Upper lobe of left lung (tissue), 6 donors: Measurements from ENCODE around the gene HSPA1L. TPM values are rescaled to one million over a fixed set of nuclear protein-coding genes. Genes with fewer than 3 reads are reported as not detected.

Experiments used
- ATAC-seq, 2 donors: fragments of 200-7000 bp; cut with Tn5 transposase; one replicate each; pipeline ENCODE4 v1.9.1; 2022; ENCODE audit warnings: mild to moderate bottlenecking in 2 of 2, moderate library complexity in 2 of 2; ENCODE audit not compliant: low FRiP score in 2 of 2
- DNase-seq, 2 donors: peaks; one replicate each; pipeline ENCODE4 v3.0.0-alpha.2; 2019 to 2020
- H3K27ac ChIP-seq, 4 donors: fragments of 200-600 bp; sonication (generic); one replicate each; pipeline ENCODE4 v1.5.1; 2016 to 2019
- H3K27me3 ChIP-seq, 4 donors: fragments of 200-600 bp; sonication (generic); one replicate each; pipeline ENCODE4 v1.5.1; 2017 to 2019
- H3K36me3 ChIP-seq, 4 donors: fragments of 200-600 bp; sonication (generic); one replicate each; pipeline ENCODE4 v1.5.1; 2016 to 2019
- H3K4me1 ChIP-seq, 4 donors: fragments of 200-600 bp; sonication (generic); one replicate each; pipeline ENCODE4 v1.5.1; 2018 to 2019
- H3K4me3 ChIP-seq, 4 donors: fragments of 200-600 bp; sonication (generic); one replicate each; pipeline ENCODE4 v1.5.1; 2017 to 2019; ENCODE audit warnings: mild to moderate bottlenecking in 2 of 4, moderate library complexity in 1 of 4
- H3K9me3 ChIP-seq, 4 donors: fragments of 200-600 bp; sonication (generic); one replicate each; pipeline ENCODE4 v1.5.1; 2018 to 2019
- EP300 ChIP-seq, 4 donors: sonication (generic); formaldehyde crosslinking; IDR thresholded peaks; one replicate each; pipeline ENCODE4 v1.5.1; 2017; ENCODE audit warnings: antibody characterized with exemption in 4 of 4, control low read depth in 2 of 4
- POLR2A ChIP-seq, 4 donors: fragments of 450-650 bp; IDR thresholded peaks; one replicate each; pipeline ENCODE4 v1.5.1; 2016 to 2017; ENCODE audit warnings: antibody characterized with exemption in 4 of 4, mild to moderate bottlenecking in 2 of 4
- POLR2AphosphoS5 ChIP-seq, 2 donors: sonication (generic); formaldehyde crosslinking; IDR thresholded peaks; one replicate each; pipeline ENCODE4 v1.5.1; 2017; ENCODE audit warnings: antibody characterized with exemption in 2 of 2
- WGBS, 2 donors: methylation state at CpG; one replicate each; pipeline ENCODE4 v1.1.5; 2017 to 2018; 5-methylcytosine and 5-hydroxymethylcytosine counted together
- total RNA-seq, 6 donors: library from RNA; depleted of rRNA in 4 of 6; stranded (reverse); fragments of >200 nt in 4 of 6; gene quantifications; one replicate each; pipeline versions ENCODE4 v1.1.0 to v1.2.1, GENCODE V29; 2016 to 2021
- TF ChIP-seq, protein P1 (sequence below), 6 experiments: fragments of 450-650 bp in 4 of 6; fragments of 200-600 bp in 2 of 6; sonication (generic) in 2 of 6; IDR thresholded peaks; one replicate each; pipeline ENCODE4 v1.5.1; 2016 to 2019; ENCODE audit warnings: antibody characterized with exemption in 6 of 6
- donor health status: DM: no; HTN: no; CAD: no; lungs with moderate emphysema.
- donor health status: DM: no; HTN: yes; CAD: no; lungs with severe emphysema.

Gene HSPA1L
- total RNA-seq, 6 donors from 2014 or later: 0.89 to 3.1 (median 2.0) TPM

DNA sequence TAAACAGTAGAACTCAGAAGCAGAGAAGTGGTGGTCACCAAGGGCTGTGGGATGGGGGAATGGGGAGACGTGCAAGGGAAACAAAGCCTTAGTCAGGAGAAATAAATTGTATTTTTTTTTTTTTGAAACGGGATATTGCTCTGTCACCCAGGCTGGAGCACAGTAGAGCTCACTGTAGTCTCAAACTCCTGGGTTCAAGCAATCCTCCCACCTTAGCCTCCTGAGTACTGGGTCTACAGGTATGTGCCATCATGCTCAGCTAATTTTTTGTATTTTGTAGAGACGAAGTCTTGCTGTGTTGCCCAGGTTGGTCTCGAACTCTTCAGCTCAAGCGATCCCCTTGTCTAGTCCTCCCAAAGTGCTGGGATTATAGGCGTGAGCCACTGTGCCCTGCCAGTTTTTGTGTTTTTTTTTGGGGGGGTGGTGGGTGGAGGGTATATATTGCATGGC is 15.8 kb upstream of the HSPA1L start:
- H3K27me3 ChIP-seq: no peaks in the 10 kb centered on the region
- no peaks in the 10 kb centered on the region for H3K36me3 ChIP-seq
- WGBS, 2 donors: 42 to 59% methylated on average over 6 of the region's 6 CpGs
- TF ChIP-seq, protein P1, sequence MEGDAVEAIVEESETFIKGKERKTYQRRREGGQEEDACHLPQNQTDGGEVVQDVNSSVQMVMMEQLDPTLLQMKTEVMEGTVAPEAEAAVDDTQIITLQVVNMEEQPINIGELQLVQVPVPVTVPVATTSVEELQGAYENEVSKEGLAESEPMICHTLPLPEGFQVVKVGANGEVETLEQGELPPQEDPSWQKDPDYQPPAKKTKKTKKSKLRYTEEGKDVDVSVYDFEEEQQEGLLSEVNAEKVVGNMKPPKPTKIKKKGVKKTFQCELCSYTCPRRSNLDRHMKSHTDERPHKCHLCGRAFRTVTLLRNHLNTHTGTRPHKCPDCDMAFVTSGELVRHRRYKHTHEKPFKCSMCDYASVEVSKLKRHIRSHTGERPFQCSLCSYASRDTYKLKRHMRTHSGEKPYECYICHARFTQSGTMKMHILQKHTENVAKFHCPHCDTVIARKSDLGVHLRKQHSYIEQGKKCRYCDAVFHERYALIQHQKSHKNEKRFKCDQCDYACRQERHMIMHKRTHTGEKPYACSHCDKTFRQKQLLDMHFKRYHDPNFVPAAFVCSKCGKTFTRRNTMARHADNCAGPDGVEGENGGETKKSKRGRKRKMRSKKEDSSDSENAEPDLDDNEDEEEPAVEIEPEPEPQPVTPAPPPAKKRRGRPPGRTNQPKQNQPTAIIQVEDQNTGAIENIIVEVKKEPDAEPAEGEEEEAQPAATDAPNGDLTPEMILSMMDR (IDR thresholded peaks at IDR 0.05): no peak
- no peak for TF ChIP-seq EP300 (IDR thresholded peaks at IDR 0.05)
- no peak for TF ChIP-seq POLR2A (IDR thresholded peaks at IDR 0.05)
- no peak for TF ChIP-seq POLR2AphosphoS5 (IDR thresholded peaks at IDR 0.05)
- H3K4me1 ChIP-seq: peaks cover 30 to 51% (median 35%) of the 10 kb centered on the region in 4 donors
- DNase-seq (no peak), ATAC-seq (no peak)
- peak overlapping the region; percentile 78 to 99 (median 83) for H3K27ac ChIP-seq
- H3K9me3 ChIP-seq: no peaks in the 10 kb centered on the region
- H3K4me3 ChIP-seq: peak overlapping the region; percentile 44 to 74 (median 64)

DNA sequence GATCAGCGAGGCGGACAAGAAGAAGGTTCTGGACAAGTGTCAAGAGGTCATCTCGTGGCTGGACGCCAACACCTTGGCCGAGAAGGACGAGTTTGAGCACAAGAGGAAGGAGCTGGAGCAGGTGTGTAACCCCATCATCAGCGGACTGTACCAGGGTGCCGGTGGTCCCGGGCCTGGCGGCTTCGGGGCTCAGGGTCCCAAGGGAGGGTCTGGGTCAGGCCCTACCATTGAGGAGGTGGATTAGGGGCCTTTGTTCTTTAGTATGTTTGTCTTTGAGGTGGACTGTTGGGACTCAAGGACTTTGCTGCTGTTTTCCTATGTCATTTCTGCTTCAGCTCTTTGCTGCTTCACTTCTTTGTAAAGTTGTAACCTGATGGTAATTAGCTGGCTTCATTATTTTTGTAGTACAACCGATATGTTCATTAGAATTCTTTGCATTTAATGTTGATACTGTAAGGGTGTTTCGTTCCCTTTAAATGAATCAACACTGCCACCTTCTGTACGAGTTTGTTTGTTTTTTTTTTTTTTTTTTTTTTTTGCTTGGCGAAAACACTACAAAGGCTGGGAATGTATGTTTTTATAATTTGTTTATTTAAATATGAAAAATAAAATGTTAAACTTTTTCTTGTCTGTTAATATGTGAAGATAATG is 14.7 kb upstream of the HSPA1L start:
- TF ChIP-seq, protein P1 (IDR thresholded peaks at IDR 0.05): peak in 5 of 6 experiments; percentile 14 to 59 (median 16)
- TF ChIP-seq POLR2AphosphoS5 (IDR thresholded peaks at IDR 0.05) (no peak), EP300 (IDR thresholded peaks at IDR 0.05) (no peak), POLR2A (IDR thresholded peaks at IDR 0.05) (peak in 1 of 4 donors; percentile 25)
- Histone ChIP-seq H3K4me3 (peak overlapping the region; percentile 44 to 74 (median 68)), H3K9me3 (no peaks in the 10 kb centered on the region), H3K36me3 (no peaks in the 10 kb centered on the region), H3K27ac (peak overlapping the region; percentile 78 to 99 (median 83)), H3K27me3 (no peaks in the 10 kb centered on the region), H3K4me1 (peaks cover 36 to 50% (median 41%) of the 10 kb centered on the region in 4 donors)
- 0% methylated on average over 11 to 13 of the region's 15 CpGs for WGBS, 2 donors
- peak in 1 of 2 donors; percentile 65 for DNase-seq
- ATAC-seq: no peak

DNA sequence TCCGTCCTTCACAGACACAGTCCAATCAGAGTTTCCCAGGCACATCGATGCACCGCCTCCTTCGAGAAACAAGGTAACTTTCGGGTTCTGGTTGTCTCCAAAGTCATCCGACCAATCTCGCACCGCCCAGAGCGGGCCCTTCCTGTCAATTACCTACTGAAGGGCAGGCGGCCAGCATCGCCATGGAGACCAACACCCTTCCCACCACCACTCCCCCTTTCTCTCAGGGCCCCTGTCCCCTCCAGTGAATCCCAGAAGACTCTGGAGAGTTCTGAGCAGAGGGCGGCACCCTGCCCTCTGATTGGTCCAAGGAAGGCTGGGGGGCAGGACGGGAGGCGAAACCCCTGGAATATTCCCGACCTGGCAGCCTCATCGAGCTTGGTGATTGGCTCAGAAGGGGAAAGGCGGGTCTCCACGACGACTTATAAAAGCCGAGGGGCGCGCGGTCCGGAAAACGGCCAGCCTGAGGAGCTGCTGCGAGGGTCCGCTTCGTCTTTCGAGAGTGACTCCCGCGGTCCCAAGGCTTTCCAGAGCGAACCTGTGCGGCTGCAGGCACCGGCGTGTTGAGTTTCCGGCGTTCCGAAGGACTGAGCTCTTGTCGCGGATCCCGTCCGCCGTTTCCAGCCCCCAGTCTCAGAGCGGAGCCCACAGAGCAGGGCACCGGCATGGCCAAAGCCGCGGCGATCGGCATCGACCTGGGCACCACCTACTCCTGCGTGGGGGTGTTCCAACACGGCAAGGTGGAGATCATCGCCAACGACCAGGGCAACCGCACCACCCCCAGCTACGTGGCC is 12.4 kb upstream of the HSPA1L start, which contains the start of gene HSPA1B:
TSS of gene HSPA1B (plus strand) at position 453 of the 794 bp plus-strand sequence. CDS start at position 666, 213 bp downstream.
- H3K27me3 ChIP-seq: no peaks in the 10 kb centered on the region
- DNase-seq: peak; percentile 94 to 100
- TF ChIP-seq POLR2A (IDR thresholded peaks at IDR 0.05): peak; percentile 85 to 100 (median 100)
- peak in 1 of 4 donors; percentile 82 for TF ChIP-seq EP300 (IDR thresholded peaks at IDR 0.05)
- TF ChIP-seq, protein P1 (IDR thresholded peaks at IDR 0.05): peak in 2 of 6 experiments; percentile 21 to 25
- peak; percentile 98 to 100 for TF ChIP-seq POLR2AphosphoS5 (IDR thresholded peaks at IDR 0.05)
- H3K36me3 ChIP-seq: no peaks in the 10 kb centered on the region
- H3K4me3 ChIP-seq: peak within 1 kb of the TSS; percentile 47 to 80 (median 68)
- ATAC-seq: peak; percentile 94 to 98
- H3K27ac ChIP-seq: peak within 1 kb of the TSS; percentile 88 to 99 (median 96)
- 0% methylated on average over 11 to 38 of the region's 56 CpGs for WGBS, 2 donors
- H3K4me1 ChIP-seq: peaks cover 43 to 57% (median 53%) of the 10 kb centered on the region in 4 donors
- no peaks in the 10 kb centered on the region for H3K9me3 ChIP-seq

DNA sequence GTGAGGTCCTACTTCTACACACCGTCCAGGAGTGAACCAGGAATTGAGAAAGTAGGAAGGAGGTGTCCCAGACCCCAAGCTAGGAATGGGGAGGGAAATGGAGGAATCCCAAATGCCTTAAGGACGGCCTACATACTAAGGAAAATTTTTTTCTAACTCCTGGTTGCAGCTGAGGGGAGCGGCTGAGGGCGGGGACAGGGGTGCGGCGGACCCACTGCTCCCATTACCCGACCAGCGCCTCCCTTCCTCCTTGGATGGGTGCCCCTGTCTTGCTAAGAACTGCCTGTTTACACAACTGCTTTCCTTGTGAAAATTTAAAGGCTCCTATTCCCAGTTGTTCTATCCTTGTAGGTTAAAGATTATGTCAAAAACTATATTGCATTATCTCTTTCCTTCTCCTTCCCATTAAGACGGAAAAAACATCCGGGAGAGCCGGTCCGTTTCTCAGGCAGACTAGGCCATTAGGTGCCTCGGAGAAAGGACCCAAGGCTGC is 11.8 kb upstream of the HSPA1L start:
- Histone ChIP-seq H3K36me3 (no peaks in the 10 kb centered on the region), H3K4me1 (peaks cover 42 to 55% (median 50%) of the 10 kb centered on the region in 4 donors), H3K27me3 (no peaks in the 10 kb centered on the region), H3K4me3 (peak overlapping the region; percentile 40 to 80 (median 56)), H3K9me3 (no peaks in the 10 kb centered on the region), H3K27ac (peak overlapping the region; percentile 88 to 99 (median 96))
- WGBS, 2 donors: 0% methylated on average over 13 of the region's 13 CpGs
- DNase-seq: peak; percentile 90 to 92
- TF ChIP-seq POLR2A (IDR thresholded peaks at IDR 0.05) (peak in 3 of 4 donors; percentile 25 to 85 (median 64)), POLR2AphosphoS5 (IDR thresholded peaks at IDR 0.05) (peak in 1 of 2 donors; percentile 41), EP300 (IDR thresholded peaks at IDR 0.05) (no peak)
- TF ChIP-seq, protein P1 (IDR thresholded peaks at IDR 0.05): no peak
- peak; percentile 70 to 81 for ATAC-seq
